KMS-11 (cell line): ENCODE results near the gene ZNF423.

Source experiments
- H2AFZ ChIP-seq: fragments of 200-600 bp; sonication (generic); 2 replicates; pipeline ENCODE4 v1.6.1; 2016; ENCODE audit warnings: antibody characterized with exemption, mixed run types, low read depth
- H3K27ac ChIP-seq: fragments of 200-600 bp; sonication (generic); 2 replicates; pipeline ENCODE4 v1.6.1; 2016; ENCODE audit warnings: mild to moderate bottlenecking, mixed run types
- H3K27me3 ChIP-seq: fragments of 200-600 bp; sonication (generic); 2 replicates; pipeline ENCODE4 v1.6.1; 2017; ENCODE audit warnings: mild to moderate bottlenecking, low read depth, mixed run types, moderate library complexity; ENCODE audit not compliant: insufficient read depth
- H3K36me3 ChIP-seq: fragments of 200-600 bp; sonication (generic); 2 replicates; pipeline ENCODE4 v1.6.1; 2017; ENCODE audit warnings: mild to moderate bottlenecking, mixed run types; ENCODE audit not compliant: insufficient read depth
- H3K4me1 ChIP-seq: fragments of 200-600 bp; sonication (generic); 2 replicates; pipeline ENCODE4 v1.6.1; 2016; ENCODE audit warnings: mild to moderate bottlenecking, low read depth, mixed run types; ENCODE audit not compliant: poor library complexity, severe bottlenecking
- H3K4me2 ChIP-seq: fragments of 200-600 bp; sonication (generic); 2 replicates; pipeline ENCODE4 v1.7.0; 2016; ENCODE audit warnings: mild to moderate bottlenecking, mixed run types
- H3K4me3 ChIP-seq: fragments of 200-600 bp; sonication (generic); IDR thresholded peaks from 2 replicates; pipeline ENCODE4 v1.6.1; 2017; ENCODE audit warnings: low read depth, low read length, mixed read lengths; ENCODE audit not compliant: insufficient read depth
- H3K79me2 ChIP-seq: fragments of 200-600 bp; sonication (generic); 2 replicates; pipeline ENCODE4 v1.6.1; 2016; ENCODE audit warnings: low read depth, mixed run types; ENCODE audit not compliant: insufficient read depth
- H3K9ac ChIP-seq: fragments of 200-600 bp; sonication (generic); 2 replicates; pipeline ENCODE4 v1.6.1; 2016; ENCODE audit warnings: mild to moderate bottlenecking, mixed run types
- H4K20me1 ChIP-seq: fragments of 200-600 bp; sonication (generic); 2 replicates; pipeline ENCODE4 v1.6.1; 2016; ENCODE audit warnings: mild to moderate bottlenecking, mixed run types; ENCODE audit not compliant: insufficient read depth
- TF ChIP-seq, protein P1 (sequence below): fragments of 200-600 bp; sonication (generic); conservative IDR thresholded peaks from 2 replicates; pipeline ENCODE4 v1.6.1; 2017; ENCODE audit warnings: low read depth, mild to moderate bottlenecking, antibody characterized with exemption, low read length, moderate library complexity, mixed read lengths

The ZNF423 gene

DNA sequence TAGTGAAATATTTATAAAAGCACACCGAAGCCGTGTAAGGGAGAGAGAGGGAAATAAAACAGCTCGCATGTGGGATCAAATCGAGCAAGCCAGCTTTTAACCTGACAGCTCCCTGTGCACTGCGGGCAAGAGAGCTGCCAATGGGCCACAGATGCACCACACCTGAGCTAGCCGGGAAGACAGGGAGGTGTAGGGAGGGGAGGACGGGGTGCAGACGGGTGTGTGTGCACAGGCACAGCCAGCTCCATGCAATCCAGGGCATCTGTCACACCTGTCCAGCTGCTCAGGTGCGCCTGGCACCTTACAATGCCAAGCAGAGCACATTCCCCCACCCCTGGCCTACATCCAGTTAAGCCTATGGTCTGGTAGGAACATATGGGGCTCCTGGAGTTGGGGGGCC lies 412.3 kb downstream of the ZNF423 start:
- Histone ChIP-seq H3K27me3 (no peaks in the 10 kb centered on the region), H3K4me1 (peaks cover 12% of the 10 kb centered on the region), H3K79me2 (no peaks in the 10 kb centered on the region), H3K9ac (no peak overlapping the region), H3K36me3 (no peaks in the 10 kb centered on the region), H2AFZ (no peak overlapping the region), H3K4me3 (no peak overlapping the region), H4K20me1 (no peaks in the 10 kb centered on the region), H3K4me2 (no peak overlapping the region), H3K27ac (no peak overlapping the region)
- TF ChIP-seq, protein P1, sequence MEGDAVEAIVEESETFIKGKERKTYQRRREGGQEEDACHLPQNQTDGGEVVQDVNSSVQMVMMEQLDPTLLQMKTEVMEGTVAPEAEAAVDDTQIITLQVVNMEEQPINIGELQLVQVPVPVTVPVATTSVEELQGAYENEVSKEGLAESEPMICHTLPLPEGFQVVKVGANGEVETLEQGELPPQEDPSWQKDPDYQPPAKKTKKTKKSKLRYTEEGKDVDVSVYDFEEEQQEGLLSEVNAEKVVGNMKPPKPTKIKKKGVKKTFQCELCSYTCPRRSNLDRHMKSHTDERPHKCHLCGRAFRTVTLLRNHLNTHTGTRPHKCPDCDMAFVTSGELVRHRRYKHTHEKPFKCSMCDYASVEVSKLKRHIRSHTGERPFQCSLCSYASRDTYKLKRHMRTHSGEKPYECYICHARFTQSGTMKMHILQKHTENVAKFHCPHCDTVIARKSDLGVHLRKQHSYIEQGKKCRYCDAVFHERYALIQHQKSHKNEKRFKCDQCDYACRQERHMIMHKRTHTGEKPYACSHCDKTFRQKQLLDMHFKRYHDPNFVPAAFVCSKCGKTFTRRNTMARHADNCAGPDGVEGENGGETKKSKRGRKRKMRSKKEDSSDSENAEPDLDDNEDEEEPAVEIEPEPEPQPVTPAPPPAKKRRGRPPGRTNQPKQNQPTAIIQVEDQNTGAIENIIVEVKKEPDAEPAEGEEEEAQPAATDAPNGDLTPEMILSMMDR: no peak

DNA sequence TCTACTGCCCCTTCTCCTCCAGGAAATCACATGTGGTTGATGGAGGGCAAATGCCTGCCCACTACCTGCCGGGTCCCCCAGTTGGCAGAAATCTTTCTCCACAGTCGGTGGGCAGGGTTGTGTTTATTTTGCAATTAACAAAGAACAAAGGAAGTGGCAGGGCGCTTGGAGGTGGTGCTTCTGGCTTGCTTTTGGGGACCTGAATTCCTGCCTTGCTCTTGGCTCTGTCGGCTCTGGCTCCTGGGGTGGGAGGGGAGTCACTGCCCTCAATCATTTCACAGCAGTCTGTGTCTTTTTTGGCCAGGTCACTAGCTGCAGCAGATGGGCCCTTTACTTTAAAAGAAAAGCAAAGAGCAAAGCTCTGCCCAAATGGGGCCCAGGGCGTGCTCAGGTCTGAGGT lies 413.1 kb downstream of the ZNF423 start:
- Histone ChIP-seq H3K4me2 (no peak overlapping the region), H3K36me3 (no peaks in the 10 kb centered on the region), H3K4me1 (peaks cover 12% of the 10 kb centered on the region), H3K9ac (no peak overlapping the region), H2AFZ (no peak overlapping the region), H3K27me3 (no peaks in the 10 kb centered on the region), H3K4me3 (no peak overlapping the region), H3K27ac (no peak overlapping the region), H4K20me1 (no peaks in the 10 kb centered on the region), H3K79me2 (no peaks in the 10 kb centered on the region)
- TF ChIP-seq, protein P1: no peak

DNA sequence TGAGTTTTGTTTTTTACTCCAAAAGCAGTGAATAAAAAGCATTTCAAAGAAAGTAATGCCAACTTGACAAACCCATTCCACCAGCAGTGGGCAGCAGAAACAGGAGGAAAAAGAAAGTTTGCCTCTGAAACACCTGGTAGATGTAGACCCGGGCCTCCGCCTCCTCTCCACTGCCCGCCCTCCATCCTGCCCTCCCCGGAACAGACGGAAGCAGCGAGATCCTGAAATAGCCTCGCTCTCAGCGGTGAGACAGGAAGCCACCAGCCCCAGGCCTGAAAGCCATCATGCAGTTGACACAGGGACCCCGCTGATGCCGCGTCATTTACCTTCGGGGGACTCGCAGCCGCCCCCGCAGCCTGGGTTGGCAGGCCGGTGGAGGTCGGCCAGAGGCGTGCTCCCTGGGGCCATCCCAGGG lies 414.5 kb downstream of the ZNF423 start:
- TF ChIP-seq, protein P1: peak; percentile 44
- Histone ChIP-seq H4K20me1 (no peaks in the 10 kb centered on the region), H3K4me1 (peaks cover 12% of the 10 kb centered on the region), H3K36me3 (no peaks in the 10 kb centered on the region), H3K79me2 (no peaks in the 10 kb centered on the region), H3K4me2 (peak overlapping the region; percentile 17; the same call in 1 of the 2 replicates), H3K9ac (no peak overlapping the region), H2AFZ (peak overlapping the region; percentile 52), H3K4me3 (no peak overlapping the region), H3K27ac (no peak overlapping the region), H3K27me3 (no peaks in the 10 kb centered on the region)

DNA sequence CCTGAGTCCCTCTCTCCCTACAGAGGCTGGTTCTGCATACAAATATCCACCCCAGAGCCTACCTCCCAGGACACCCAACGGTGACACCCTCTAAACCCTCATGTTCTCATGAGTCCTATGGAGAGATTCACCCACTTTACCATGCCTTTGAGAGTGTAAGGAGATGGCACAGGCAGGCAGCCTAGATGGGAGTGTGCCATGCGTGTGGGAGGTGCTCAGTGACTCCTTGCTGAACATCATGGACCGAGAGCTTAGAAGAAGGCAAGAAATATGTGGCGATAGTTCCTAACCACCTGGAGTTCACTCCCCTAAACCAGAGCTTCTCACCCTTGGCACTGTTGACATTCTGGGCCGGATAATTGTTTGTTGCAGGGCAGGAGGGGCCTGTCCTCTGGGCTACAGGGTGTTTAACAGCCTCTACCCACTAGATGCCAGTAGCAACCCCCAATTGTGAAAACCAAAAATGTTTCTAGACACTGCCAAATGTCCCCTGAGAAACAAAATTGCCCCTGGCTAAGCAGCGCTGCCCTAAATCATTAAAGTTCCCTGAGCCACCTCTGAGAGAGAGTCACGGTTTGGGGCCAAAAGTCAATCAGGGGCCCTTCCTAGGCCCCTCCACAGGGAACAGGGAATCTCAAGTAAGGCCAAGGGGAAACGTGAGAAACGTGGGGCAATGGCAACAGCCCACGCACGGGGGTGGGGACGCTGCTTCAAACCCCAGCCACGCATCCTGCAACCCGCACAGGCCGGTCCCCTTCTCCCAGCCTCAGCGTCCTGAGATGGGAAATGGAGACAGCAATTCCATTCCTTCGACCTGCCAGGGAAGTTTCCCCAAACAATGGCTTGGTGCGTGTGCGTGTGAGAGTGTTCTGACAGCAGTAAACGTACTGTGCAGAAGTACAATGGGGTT lies 415.5 kb downstream of the ZNF423 start:
- TF ChIP-seq, protein P1: no peak
- no peaks in the 10 kb centered on the region for H3K27me3 ChIP-seq
- H2AFZ ChIP-seq: no peak overlapping the region
- H3K4me1 ChIP-seq: peaks cover 12% of the 10 kb centered on the region
- no peak overlapping the region for H3K4me3 ChIP-seq
- no peak overlapping the region for H3K4me2 ChIP-seq
- H3K79me2 ChIP-seq: no peaks in the 10 kb centered on the region
- H3K36me3 ChIP-seq: no peaks in the 10 kb centered on the region
- no peak overlapping the region for H3K9ac ChIP-seq
- no peak overlapping the region for H3K27ac ChIP-seq
- H4K20me1 ChIP-seq: no peaks in the 10 kb centered on the region
